Inferior parietal cortex (tissue), 1 donor: Measurements from ENCODE around the gene LYPD6B.

ENCODE experiments used
- DNase-seq: peaks from one replicate; pipeline ENCODE4 v3.0.0-alpha.2; 2016; ENCODE audit errors: extremely low spot score

LYPD6B gene, protein sequence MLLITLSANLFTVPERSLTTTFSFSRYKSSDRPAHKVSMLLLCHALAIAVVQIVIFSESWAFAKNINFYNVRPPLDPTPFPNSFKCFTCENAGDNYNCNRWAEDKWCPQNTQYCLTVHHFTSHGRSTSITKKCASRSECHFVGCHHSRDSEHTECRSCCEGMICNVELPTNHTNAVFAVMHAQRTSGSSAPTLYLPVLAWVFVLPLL

DNA sequence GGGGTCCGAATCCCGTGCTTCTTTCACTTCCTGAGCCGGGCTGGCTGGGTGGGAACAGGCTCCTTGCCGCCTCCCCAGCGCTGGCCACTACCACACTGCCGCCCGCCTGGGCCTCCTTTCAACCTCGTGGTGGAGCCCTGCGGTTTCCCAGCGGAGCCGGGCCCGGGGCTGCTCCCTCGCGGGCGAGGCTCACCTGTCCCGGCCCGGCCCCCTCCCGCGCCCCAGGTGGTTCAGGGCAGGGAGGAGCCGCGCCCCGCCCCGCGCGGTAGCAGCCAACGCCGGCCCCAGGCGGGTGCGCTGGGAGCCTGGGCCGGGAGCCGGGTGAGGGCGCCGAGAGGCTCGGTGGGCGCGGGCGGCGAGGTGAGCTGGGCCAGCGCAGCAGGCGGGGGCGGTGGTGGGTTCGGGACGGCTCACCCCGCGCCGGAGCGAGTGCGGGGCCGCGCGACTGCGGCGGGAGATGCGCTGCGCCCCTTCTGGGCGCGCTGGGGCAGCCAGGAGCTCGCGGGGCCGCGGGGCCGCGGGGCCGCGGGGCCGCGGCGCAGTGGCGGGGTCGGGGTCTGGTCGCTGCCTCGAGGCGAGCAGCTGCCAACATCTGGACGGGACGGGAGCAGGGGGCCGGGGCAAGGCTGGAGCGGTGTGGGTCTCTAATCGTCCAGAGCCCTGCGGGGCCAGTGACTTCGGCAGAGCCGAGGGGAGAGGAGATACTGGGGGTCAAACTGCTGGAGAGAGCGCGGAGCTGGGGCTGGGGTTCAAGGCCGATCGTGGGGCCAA, at the start of gene LYPD6B:
TSS of gene LYPD6B (plus strand) at position 258 of the 771 bp plus-strand sequence. CDS start 92,250 bp downstream, outside the sequence.
- DNase-seq: no peak

DNA sequence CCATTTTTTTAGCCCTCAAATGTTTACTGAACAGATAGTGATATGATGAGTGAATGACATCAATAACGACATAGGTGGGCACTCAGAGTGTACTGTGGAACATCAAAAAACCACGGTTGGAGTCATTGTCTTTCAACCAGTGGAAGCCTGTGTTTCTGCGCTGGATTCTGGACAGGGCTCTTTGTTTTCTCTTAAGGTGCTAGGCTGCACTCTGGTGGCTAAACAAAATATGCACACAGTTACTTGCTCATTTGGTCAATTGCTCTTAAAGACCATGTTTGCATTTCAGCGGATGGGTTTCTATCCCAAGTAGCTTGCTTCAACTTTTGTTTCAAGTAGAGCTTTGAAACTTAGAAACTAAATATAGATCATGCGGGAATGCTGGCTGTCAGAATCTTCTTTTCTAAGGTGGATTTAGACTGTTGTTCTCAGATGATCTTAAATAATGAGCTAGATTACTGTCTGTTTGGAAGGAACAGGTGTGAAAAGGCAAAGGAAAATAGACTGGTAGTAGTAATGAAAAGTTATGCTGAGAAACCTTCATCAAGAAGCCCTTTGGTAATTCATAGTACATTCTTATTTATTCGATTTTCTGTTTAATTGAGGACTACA, 48.5 kb upstream of the LYPD6B start:
- peak; percentile 90 for DNase-seq

DNA sequence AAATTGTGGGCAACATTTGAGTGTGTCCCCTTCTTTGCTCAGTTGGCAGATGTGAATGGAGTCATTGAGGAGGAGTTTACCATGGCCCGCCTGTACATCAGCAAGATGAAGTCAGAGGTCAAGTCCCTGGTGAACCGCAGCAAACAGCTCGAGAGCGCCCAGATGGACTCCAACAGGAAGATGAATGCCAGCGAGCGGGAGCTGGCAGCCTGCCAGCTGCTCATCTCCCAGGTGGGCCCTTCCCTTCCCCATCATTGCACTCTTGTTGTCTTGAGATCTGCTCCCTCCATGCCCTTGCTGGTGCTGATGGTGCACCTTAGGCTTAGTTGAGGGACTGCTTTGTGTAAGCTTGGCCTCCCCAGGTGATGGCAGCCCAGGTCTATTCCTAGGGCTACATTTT, 47.5 kb upstream of the LYPD6B start:
- no peak for DNase-seq

DNA sequence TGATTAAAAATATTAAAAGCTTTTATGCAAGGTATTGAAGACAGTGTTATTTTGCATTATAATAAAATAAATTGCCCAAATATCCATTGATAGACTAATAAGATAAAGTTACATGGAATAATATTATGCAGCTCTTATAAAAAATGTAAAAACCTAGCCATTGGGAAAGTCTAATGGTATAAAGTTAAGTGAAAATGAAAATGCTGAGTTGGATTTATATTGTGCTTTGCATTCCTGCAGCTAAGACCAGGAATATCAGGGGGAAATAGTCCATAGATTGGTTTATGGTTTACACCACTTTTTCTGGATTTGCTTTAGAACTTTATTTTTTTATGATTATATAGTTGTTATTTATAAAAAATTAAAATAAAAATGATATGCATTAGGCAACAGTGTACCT, 46.1 kb upstream of the LYPD6B start:
- no peak for DNase-seq

DNA sequence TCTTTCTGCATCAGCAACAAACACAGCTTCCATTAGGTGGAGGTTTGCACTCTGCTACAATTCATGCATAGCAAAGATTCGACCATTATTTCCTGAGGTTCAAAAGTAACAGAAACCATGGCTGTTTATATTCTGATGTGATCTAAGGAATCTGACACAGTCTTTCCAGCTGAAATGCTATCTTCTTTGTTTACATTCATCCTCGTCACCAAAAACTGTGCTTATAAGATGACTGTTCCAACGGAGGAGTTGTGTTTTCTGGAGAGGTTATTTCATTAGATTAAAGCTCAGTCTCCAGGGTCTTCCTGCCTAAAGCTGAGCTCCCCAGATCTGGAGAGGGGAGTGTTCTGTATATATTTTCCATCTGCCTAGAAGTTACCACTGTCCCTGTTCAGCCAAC, 45.1 kb upstream of the LYPD6B start:
- no peak for DNase-seq

DNA sequence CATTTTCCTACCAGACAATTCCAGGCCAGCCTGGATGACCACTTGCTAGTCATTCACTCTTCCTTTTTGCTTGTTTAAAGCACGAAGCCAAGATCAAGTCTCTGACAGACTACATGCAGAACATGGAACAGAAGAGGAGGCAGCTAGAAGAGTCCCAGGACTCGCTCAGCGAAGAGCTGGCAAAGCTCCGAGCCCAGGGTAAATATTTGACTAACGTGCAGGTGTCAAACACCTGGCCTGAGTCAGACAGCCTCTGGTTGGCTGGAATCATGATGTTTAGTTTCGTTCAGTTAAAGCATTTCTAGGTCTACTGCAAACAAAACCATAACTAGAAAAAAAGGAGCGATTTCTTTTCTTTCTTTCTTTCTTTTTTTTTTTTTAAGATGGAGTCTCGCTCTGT, 44.2 kb upstream of the LYPD6B start:
- DNase-seq: no peak

DNA sequence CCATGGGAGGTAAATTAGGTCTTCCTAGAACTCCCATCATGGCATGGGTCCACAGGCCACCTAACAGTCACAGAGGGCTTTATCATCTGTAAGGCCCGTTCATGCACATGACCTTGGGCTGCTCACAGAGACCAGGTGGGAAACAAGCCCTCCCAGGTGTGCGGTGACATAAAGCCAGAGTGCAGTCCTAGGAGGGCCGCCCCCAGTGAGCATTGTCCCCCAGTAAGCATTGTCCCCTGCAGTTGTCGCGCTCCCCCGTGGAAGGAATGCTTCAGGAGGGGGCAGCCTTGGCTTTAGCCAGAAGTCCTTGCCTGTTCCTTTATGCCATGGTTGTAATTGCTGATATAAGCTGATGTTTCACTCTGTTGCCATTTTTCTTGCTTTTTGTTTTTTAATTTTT, 41.7 kb upstream of the LYPD6B start:
- DNase-seq: no peak

DNA sequence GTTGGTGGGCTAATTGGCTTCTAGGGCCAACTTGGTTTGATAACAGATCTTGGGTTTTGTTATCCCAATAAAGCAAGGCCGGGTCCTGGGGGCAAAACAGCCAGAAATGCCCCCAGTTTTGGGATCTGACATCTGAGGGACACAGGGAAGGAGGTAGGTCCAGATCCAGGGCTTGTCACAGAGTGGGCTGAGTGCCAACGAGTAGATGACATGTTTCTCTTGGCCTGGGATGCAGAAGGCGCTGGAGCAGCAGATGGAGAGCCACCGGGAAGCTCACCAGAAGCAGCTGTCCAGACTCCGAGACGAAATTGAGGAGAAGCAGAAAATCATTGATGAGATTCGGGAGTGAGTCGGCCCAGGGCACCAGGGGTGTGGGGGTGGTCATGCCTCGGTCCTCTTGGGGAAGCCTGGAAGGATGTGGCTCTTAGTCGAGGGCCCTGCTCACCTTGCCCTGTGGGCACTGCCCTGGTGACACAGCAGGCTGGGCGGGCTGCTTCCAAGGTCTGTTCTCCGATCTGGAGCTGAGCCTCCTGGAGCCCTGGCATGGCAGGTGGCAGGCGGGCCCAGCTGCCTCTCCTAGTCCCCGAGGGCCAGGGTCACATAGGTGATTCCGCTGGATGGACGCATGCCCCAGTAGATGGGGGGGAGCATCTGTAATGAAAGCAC, 40.2 kb upstream of the LYPD6B start:
- no peak for DNase-seq

DNA sequence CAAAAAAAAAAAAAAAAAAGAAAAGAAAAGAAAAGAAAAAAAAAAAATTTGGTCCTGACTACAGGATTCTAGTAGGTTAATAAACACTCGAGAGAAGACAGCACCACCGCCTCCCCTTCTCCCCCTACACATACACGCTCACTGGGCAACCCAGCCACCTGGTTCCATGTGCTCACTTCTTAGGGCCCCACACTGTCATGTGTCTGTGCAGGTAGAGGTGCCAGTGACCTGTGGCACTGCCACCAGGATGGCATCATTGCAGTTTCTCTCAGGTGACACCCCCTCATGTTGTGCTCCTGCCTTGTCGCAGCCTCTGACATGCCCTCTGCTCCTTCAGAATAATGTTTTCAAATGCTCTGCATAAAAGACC, 39.7 kb upstream of the LYPD6B start:
- no peak for DNase-seq

DNA sequence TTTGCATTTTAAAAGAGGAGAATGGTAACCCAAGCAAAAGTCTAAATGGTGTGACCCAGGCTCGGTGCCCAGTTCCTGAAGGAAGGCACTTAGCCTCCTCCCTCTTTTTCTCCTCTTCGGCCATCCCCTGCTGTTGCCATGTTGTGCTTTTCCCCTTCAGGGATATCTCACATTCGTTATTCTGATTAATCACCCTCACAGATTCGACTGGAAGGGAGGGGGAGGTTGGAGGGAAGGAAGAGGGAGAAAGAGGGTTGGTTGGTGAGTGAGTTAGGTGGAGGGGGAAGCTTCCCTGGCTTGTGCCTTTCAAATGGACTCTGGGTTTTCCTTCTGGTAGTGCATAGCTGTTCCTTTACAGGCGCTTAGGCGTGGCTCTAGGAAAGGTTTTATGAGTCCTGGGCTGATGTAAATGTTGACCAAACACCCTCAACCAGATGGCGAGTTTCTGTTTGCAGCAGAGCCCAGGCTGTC, 39.0 kb upstream of the LYPD6B start:
- DNase-seq: peak; percentile 19

DNA sequence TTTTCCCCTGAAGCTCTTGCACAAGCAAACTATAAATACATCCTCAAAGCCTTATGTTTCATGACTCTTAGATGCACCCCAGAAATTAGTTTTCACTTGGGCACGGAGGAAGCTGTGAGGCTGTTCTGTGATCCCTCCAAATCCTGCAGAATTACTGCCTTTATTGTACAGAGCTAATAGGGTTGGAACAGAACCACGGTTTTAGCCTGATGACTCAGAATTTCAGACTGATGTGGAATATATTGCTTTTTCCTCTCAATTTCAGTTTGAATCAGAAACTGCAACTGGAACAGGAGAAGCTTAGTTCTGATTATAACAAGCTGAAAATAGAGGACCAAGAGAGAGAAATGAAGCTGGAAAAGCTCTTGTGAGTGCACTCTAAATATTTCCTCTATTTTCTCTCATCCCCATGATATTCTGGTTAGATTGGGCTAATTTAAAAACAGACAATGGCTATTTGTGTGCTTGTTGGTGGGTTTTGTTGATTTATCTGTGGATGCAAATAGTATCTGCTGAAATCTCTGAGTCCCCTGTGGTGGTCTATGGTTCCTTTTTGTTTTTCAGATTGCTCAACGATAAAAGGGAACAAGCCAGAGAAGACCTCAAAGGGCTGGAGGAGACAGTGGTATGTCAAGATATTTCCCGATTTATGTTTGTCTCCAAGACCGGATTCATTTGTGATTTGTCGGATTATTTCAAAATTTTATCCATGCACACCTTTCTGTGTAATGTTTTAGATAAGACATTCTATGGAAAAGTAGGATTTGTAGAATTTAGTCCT, 38.2 kb upstream of the LYPD6B start:
- peak; percentile 57 for DNase-seq

DNA sequence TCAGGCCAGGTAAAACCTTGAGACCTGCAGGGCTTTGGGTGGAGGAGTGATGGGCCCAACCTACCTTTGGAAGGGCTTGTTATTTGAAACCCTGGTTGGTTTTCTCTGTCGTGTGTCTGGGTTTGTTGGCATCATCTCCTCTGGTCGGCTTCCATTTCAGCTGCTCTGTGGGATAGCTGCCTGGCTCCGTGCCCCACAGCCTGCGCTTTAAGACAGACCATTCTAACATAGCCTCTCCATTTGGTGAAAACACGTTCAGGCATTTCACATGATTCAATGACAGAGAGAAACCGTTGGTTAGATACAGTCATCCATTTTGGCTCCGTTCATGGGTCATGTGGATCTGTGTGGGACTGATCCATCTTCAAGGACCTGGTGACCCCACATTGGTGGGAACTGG, 37.0 kb upstream of the LYPD6B start:
- peak; percentile 47 for DNase-seq

DNA sequence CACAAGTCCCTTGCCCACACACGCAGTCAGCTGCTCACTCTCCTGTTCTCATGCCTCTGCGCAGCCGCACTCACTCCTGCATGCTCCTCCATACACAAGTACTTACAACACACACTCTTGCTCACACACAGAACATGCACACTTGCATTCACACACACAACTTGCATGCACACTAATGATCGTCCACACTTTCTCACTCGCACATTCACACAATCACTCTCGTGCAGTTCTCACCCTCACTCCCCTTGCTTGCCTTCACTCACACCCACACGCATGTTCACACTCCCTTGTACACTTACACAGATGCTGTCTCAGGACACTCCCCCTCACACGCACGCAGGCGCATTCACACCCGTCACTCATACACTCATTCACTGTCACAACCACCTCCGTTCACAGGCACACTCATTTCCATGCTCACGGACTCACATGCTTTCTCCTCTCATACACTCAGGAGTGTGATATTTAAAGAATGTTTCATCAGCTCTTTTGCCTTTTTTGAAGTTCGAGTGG, 36.1 kb upstream of the LYPD6B start:
- no peak for DNase-seq

DNA sequence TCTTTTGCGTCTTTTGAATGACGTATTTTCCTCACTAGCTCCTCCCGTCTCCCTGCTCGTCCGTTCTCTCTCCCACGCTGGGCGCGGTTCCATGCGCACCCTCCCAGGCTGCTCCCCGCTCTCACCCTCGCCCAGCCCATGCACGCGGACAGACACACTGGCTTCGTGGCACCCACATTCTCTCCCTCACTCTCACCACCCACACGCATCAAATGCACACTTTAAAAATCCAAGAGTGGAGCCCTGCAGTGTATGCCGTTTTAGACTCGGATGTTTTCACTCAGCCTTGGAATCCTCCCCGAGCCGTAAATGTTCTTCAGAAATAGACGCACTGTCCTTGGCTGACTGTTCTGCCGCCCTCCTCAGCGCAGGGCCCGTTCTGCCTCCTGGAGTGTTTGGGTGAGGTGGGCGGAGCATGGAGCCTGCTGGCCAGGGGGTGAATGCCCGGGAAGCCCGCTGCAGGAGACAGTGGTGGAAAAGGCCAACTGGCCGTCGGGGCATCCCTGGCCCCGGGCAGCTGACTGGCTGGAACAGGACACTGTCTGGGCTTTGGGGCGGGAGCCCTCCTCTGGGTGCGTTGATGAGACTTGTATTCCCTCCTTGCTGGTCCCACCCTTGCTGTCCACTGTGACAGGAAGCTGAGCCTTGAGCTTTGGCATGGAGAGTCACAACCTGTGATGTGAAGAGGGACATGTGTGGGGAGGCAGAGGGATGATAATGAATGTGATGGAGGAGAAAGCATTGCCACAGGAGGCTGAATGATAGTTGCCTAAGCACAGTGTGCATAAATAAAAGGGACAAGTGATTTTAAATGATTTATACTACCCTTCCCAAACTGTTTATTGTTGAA, 35.4 kb upstream of the LYPD6B start:
- peak; percentile 71 for DNase-seq

DNA sequence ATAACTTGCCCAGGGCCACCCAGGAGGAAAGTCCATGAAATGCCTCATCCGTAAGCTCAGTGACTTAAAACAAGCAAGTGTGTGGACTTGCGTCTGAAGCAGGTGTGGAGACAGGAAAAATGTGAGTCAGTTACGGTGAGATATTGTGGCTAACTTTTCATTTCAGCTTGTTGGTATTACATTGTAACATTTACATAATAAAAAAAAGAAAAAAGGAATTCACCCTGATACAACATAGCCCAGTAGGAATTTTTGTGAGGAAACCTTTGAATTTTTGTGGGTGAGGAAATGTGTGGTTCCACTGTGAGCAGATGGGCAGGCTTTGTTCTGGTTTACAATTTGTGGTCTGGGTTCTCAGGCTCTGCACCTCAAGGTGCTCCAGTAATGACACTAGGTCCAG, 33.7 kb upstream of the LYPD6B start:
- no peak for DNase-seq

DNA sequence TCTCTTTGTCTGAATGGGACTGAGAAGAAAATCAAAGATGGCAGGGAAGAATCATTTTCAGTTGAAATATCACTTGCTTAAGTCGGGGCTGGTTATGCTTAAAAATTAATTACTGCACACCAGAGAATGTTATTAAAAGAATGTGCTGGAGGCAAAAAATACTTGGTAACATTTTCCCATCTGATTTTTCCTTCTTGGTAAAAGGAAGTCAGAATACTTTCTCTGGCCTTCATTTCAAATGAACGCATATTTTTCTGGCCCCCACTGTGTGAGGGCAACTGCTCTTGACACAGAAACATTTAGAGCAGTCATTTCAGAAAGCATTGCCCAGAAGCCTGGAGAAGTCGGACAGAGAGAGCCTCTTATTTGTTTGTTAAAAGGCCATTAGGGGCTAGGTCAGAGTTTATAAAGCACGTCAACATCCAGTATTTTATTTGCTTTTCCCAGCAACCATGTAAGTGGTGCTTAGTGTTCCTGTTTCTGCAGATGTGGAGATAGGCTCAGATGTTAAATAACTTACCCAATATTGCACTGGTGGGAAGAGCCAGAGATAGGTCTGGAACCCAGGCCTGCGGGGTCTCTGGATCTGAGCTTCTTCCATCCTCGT, 32.9 kb upstream of the LYPD6B start:
- no peak for DNase-seq

DNA sequence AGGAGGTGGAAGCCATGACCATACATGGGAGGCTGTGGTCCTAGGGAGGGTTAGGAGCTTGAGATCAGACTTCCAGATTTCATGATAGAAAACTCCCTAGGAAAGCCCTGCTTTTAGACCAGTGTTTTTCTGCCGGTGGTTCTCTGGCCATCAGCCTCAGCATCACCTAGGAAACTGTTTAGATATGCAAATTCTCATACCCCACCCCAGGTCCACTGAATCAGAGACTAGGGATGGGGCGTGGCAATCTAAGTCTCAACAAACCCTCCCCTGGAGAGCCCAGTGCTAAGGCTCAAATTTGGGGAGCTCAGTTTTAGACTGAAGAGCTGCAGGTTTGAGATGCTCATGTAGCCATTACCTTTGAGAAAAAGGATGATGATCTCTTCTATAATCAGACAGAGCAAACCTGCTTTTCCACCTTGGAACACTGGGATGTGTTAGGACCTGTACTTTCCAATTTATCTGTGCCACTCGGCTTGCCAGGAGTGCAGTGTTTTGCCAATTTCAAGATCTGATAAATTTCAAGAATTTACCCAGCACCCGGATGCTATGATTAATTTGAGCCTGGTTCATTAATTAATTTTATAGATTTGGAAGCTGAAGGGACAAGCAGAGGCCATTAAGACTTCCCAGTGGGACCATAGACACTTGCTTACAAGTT, 31.5 kb upstream of the LYPD6B start:
- DNase-seq: no peak

DNA sequence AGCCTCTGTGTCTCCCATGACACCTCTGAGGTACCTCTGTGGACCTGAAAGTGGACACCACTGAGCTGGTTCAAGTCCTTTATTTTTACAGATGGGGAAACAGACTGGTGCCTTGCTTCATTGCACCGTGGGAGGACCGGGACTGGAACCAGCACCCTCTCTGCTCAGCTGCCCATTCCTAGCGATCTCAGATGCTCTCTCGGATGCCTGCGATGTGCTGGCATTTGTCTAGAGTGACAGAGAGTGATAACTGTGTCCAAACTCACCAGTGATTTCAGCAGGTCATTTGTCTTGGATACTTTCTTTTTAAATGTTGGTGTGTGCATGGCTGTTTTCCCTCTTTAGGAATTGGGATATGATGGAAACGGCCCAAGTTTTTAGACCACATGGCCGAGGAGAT, 30.1 kb upstream of the LYPD6B start:
- no peak for DNase-seq
